Stimulated activated naive CD4-positive, alpha-beta T cell treated with Interleukin-2 at 50 U/mL for 16 hours (primary cell): ENCODE measurements around the gene DCC.

ENCODE experiments used
- DNase-seq: peaks from one replicate; lab custom pipeline; 2025; lab: John Stamatoyannopoulos, UW

Gene DCC

DNA sequence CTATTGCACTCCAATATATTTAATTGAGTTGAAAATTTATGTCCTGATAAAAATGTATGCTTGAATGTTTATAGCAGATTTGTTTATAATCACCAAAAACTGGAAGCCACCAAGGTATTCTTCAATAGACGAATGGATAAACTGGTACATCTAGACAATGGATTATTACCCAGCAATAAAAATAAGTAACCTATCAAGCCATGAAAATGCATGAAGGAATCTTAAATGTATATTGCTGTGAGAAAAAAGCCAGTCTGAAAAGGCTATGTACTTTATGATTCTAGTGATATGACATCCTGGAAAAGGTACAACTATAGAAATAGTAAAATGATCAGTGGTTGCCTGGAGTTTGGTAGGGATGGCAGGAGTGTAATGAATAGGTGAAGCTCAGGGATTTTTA is 580.7 kb downstream of the DCC start:
- DNase-seq, result no peak

DNA sequence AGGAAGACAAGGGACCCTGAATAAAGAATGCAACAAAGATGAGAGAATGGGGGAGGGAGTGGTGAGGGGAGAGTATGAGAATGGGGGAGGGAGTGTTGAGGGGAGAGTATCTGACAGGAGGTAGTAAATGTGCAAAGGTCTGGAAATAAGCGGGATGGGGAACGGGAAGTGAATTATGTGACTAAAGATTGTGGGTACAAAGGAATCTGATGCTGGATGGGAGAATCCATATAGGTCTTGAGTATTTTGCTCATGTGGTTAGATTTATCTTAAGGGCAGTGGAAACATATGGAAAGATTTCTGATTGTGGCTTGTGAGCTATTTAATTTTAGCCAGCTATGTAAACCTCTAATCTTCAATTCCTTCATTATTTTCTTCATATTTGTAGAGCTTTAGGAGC is 593.4 kb downstream of the DCC start:
- no peak for DNase-seq

DNA sequence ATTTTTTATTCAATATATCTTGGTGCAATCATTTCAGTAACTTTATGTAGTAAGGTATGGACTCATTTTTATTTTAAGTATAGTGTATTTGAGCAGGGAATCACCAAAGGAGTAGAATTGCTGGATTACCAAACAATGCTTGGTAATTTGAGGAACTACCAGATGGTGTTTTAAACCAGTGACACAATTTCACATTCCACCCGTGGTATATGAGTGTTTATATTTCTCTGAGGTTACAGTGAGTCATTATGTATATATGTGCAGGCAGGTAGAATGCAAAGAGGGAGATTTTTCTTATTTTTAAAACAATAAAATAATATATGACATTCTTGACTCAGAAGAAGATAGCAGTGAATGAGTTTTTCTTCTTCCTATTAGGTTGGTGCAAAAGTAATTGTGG is 596.9 kb downstream of the DCC start:
- no peak for DNase-seq

DNA sequence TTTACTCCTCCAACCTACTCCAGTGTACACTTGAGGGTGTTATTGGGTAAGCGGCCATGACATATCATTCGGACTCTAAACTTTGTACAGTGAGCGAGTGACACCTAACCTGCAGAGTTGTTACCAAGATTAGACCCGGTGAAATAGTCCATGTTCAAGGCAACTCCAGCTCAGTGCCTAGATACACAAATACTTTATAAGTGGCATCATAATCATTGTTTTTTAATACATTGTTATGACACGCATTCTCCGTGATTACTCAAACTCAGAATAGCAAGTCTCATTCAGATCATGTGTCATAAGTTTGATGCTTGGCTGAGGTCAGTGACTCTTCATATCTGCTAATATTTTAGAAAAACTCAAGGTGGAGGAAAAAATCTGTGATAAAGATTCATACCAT is 597.8 kb downstream of the DCC start:
- DNase-seq, result no peak

DNA sequence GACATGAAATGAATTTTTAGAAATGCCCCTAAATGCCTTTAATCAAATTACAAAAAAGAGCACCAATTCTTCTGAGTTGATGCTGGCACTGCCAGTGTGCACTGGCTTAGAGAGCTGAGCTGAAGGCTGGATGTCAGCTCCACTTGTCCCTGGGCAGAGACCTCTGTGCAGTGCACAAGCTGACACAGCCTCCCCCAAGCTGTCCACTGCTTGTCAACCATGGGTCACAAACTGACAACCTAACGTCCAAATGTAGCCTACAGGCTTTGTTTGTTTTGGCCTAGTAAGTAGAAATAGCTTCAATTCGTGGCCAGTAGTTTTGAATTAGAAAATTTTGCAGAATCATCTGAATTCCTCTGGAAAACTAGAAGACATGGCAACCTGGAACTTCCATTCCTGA is 605.6 kb downstream of the DCC start:
- DNase-seq, result no peak

DNA sequence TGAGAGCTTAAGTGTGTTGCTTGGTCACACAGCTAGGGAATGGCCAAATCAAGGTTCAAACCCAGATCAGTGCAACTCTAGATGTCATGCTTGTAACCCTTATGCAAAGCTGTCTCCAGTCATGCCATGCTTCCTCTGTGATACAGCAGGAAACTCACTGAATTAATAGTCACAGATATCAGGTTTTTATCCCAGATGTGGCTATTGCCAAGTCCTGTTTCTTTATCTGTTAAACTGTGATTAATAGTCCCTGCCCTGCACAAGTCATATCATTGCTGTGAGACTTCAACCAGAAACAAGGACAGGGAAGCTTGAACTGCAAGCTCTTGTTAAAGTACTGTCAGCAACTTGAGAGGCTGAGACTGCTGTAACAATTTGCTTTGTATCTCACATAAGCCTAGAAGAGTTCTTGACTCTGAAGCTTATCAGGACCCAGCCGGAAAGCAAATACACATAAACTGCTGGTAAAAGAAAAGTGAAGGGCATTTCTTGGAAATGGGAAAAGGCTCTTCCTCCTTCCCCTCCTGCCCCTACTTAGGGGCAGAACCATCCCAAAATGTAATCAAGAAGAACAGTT is 609.0 kb downstream of the DCC start:
- no peak for DNase-seq

DNA sequence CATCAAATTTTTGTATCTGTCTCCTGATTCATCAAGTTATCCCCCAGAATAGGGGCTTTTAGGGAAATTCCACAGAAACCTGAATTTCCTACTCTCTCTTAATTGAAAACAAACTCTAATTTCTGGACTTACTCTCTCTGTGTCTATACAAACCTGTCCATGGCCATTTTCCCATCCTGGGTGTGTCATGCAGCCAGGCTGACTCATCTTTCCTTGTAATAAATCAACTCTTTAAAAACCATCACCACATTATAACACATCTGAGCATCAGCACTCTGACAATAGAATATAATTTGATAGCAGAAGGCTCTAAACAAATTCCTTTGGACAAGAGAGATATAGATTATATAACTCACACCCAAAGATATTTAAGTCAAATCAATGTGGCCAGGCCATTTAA is 610.2 kb downstream of the DCC start:
- DNase-seq, result no peak

DNA sequence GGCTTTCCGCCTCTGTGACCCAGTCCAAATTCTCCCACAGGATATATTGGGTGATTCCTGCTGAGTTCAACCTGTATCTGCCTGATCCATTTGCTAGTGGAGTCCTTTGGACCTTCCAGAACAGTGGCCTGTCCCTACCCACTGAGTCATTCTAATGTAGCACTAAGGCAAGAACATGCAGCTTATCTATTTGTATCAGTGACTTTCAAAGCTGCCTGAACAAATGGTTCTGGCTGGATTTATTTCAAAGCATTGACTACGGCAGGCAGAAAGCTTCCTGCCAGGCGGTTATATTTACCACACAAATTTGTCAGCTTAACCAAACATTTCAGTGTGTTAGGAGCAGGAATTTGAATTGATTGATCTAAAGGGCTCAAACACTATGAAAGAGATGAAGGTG is 613.4 kb downstream of the DCC start:
- no peak for DNase-seq

DNA sequence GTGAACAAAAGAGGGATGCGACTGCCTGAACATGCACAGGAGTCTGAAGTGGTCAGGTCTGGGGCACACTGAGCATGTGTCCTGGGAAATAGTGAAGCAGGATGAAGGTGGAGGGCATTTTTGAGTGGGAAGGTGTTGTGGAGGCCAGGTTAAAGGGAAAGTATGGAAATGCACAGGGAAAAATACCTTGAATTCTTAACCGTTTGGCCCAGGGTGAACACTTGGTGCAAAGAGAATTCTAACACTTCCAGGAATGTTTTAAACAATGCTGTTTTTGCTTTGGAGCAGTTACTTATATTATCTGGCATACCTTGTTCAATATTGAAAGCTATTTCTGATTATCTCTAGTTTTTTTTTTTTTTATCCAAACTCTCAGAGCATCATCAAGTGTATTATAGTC is 623.5 kb downstream of the DCC start:
- no peak for DNase-seq

DNA sequence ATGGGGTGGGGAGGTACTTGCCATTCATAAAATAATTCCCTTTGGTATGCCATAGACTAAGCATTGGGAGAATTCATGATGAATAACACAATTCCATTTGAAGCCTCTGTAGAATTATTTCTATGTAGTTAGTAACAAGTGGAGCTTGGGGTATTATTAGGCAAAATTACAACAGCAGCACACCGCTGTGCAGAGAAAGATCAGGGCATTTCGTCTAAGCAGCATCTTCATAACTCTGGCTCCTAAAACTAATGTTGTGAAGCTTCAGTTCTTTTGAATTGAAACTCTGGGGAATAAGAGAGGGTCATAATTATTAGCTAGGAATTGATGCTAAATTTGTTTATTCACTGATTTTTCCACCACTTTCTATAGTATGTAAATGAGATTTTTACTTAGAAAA is 630.7 kb downstream of the DCC start:
- DNase-seq, result no peak

DNA sequence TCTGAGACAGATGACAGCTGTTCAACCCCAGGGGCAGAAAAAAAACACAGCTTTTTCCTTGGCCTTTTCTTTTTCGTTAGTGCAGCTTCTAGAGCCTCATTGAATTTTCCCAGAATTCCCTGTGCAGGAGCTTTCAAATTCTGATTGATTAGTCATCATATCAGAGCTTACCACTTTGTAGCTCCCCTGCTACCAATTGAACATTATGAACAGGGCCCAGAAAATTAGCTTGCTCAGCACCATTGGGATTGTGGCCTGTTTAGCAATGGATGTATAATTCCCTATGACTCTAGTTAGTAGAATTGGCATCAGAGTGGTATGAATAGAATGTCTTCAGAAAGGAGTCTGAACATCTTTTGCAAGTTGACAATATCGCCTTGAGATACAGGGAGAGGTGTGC is 631.1 kb downstream of the DCC start:
- DNase-seq, result no peak

DNA sequence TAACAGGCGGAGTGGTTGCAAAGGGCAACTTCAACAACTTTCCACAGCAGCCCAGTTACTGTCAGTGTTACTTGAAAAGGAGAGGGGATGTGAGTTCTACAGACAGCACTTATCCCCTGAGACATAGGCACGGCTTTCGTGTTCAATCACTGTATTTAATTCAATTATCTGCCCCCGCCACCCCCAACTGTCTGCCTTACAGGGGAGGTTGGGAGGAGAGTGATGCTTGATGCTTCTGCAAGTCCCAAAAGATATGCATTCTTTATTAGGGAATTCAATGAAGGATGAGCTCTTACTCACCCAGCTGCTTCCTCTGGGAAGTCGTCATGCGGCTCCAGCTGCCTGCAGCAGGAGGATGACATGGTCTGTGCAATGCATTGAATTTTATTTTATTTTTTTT is 639.9 kb downstream of the DCC start:
- DNase-seq, result no peak

DNA sequence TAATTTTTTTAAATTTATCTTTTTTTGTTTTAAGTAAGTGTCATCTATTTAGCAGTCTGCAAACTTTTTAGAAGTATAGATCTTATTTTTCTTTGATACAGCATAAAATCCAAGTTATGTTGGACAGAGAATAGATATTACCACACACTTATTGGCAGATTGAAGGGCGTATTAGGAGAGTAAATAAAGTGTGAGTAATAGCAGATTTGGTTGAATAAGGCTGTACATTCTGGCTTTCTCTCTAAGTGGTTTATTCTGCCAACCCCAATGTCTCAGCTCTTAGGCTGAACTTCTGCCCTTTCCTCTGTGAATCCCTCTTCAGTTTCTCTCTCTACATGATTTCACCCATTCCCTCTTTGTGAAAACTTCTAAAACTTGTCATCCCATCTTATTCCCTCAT is 651.2 kb downstream of the DCC start:
- no peak for DNase-seq

DNA sequence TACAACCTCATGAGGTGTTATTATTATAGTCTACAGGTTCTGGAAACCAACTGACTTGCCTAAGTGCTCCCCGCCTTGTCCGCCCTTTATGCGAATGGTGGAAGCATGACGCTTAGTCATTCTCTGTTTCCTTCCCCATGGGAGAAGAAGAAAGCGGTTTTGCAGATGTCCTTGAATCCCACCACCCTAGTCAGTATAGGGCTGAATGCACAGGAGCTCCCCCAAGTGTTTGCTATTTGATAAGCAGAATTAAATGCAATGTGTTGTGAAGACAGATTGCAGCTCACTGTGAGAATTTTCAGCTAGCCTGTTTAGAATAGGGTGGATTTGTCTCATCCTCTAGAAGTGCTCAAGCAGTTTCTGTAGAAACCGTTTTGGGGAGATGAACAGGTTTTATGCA is 652.0 kb downstream of the DCC start:
- no peak for DNase-seq

DNA sequence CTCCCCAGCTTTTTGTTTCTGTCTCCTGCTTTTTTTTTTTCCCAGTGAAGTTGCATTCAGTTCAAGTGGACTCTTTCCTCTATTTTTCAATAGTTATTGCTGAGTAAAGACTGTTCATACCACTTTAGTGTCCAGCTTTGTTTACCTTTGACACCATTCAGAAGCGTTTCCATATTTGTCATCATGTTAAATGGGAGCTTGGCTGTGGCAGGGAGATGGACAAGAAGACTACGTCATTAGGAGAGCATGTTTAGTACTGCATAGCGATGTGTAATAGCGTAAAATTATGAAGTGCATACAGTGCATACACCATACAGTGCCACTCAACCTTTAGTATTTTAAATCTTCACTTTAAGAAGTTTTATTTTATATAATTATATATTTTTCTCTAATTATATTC is 655.9 kb downstream of the DCC start:
- no peak for DNase-seq

DNA sequence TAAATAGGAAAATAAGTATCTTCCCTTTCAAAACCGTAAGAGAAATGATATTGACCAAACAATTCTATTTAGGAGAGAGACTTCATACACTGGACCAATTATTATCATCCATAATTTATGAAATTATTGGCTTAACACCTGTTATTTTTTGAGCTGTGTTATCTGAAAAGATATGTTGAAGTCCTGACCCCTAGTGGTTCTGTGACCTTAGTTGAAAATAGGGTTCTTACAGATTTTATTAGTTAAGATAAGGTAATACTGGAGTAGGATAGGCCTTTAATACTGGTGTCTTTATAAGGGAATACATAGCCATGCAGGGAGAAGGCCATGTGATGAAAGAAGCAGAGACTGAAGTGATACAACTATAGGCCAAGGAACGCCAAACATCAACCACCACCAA is 659.6 kb downstream of the DCC start:
- DNase-seq, result no peak

DNA sequence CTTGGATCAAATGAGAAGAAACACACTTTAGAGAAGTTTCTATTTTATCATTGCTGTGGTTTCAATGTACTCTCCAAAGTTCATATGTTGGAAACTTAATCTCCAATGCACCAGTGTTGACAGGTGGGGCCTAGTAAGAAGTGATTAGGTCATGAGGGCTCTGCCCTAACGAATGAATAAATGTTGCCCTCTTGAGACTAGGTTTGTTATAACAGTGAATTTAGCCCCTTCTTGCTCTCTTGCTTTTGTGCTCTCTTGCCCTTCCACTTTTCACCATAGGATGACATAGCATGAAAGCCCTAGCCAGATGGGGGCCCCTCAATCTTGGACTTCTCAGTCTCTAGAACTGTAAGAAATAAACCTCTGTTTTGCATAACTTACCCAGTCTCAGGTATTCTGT is 664.8 kb downstream of the DCC start:
- DNase-seq, result no peak

DNA sequence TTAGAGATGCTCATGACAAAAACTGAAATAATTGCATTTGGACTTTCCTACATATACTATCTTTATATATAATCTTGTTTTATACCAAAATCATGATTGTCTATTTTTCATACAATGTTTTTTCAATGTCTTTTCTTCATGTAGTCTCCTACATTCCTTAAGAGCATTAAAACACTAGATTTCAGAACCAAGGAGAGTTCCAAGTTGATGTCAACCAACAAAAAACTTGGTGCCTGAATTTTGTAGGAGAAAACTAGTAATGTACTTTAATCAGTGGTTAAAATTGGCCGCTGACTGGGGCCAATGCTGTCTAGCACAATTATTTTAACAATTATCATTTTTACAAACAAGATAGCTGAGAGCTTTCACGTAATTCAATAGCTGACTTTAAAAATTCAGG is 678.8 kb downstream of the DCC start:
- DNase-seq, result no peak

DNA sequence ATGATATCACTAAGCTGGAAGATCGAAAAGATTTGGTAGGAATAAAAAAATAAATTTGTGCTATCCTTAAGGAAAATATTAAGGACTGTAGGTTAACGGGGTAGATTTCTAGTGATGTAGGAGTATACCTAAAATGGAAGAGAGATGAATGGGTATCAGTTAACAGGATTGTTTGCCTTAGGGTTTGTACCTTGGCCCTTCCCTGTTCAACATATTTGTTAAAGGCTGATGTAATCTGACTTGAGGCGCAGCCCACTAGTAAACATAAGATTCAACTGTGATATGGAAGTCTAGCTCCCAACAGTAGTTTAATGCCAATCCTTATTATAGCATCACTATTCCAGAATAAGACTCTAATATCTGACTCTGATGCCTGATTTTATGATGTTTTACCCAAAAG is 685.2 kb downstream of the DCC start:
- no peak for DNase-seq

DNA sequence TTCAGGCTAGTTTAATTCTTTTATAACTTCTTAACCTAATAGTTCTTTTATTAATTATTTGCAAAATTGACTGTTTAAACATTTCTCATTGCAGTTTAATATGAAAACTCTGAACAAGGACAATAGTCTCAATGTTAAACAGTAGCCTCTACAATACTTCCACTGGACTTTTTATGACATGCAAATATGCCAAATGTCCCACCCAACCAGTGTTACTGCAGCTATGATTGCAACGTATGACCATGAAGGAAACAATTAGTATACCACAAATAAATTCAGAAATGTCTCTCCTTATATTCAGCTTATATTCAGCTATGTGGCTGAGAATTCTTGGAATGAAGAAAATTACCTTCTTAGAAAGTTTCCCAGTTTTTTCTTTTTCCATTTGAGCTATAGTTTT is 688.6 kb downstream of the DCC start:
- no peak for DNase-seq

DNA sequence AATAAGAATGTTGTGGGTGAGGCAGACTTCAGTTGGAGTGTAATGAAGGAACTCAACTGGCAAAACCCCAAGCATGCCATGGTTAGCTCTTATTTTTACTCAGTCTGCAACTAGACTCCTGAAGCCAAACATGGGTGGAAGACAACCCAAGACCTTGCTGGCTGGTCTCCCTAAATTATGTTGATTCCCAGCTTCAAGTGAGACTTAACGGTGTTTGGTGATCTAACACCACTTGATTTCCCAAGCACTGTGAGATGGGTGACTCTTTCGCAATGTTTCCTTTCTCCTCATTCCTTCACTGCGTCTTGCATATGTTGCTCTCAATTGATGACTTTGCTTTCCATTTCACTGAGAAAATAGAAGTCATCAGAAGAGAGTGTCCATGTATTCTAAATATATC is 693.1 kb downstream of the DCC start:
- no peak for DNase-seq

DNA sequence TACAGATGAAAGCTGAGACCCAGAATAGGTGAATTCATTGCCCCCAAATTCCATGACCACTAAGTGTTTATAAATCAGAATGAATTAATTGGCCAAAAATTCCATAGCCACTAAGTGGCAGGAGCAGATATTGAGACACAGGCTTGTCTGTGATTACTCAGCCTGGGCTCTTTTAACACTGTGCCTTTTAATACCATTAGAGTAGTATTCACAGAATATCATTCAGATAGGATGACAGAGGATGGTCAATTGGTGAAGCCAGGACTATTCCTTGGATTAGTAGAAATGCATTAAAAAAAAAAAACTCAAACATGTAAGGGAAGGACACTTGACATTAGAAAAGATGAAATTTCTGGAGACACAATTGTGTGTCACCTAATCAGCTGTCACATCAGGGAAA is 698.6 kb downstream of the DCC start:
- no peak for DNase-seq

DNA sequence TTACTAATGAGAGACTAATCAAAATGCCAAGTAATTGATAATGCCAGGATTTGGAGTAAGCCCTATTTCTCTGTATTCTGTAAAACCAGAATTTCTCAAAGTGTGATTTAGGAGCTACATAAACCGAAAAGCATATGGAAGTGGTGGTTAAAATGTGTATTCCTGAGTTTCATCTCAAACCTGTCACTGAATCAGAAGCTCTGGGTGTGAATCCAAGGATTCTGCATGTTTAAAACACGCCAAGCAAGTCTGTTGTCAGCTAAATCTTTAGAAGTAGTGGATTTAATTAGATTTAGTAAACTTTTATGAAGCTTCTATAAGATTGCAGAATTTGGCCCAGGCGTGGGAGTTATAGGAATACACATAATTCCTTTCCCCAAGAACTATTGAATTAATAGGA is 700.3 kb downstream of the DCC start:
- no peak for DNase-seq

DNA sequence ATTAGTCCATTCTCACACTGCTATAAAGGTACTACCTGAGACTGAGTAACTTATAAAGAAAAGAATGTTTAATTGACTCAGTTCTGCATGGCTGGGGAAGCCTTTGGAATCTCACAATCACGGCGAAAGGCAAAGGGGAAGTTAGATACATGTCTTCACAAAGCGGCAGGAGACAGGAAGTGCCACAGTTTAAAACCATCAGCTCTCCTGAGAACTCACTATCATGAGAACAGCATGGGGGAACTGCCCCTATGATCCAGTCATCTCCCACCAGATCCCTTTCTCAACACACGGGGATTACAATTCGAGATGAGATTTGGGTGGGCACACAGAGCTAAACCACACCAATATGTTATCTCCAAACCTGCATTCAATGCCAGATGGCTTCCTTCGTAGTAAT is 716.1 kb downstream of the DCC start:
- no peak for DNase-seq

DNA sequence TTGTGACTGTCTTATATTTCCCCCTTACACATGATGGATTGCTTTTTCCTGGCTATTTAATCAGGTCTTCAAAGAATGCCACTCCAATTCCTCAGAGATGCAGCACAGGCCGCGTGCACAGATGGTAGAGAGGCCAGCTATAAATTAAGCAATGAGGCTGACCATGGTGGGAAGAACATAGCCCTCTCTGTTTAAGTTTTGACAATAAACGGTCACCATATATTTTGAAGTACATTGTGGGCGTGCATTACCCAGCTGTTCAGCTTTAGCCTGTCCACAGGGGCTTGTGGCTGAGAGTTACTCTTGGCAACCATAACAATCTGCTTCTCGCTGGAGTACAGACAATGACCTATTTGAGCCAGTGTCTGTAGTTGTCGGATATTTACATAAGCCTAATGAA is 730.8 kb downstream of the DCC start:
- DNase-seq, result no peak
